ENCODE measurements around the gene GMDS.

DNA sequence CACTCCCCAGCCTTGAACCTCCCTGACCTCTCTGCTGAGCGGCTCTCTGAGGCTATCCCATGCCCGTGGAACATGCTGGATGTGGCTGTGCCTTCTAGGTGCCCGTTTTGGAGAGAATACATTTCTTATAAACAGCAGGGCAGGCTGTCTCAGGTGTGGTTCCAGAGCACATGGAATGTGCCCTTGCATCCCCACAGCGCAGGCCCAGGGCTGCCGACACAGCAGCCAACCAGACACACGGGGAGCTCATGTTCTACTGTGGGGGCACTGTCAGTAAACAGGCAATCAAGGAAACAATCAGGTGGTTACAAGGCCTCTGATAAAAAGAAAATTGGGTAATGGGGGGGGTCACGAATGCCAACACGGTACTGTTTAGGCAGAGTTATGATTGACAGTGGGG is 604.9 kb downstream of the GMDS start:
- TF ChIP-seq, protein P1, sequence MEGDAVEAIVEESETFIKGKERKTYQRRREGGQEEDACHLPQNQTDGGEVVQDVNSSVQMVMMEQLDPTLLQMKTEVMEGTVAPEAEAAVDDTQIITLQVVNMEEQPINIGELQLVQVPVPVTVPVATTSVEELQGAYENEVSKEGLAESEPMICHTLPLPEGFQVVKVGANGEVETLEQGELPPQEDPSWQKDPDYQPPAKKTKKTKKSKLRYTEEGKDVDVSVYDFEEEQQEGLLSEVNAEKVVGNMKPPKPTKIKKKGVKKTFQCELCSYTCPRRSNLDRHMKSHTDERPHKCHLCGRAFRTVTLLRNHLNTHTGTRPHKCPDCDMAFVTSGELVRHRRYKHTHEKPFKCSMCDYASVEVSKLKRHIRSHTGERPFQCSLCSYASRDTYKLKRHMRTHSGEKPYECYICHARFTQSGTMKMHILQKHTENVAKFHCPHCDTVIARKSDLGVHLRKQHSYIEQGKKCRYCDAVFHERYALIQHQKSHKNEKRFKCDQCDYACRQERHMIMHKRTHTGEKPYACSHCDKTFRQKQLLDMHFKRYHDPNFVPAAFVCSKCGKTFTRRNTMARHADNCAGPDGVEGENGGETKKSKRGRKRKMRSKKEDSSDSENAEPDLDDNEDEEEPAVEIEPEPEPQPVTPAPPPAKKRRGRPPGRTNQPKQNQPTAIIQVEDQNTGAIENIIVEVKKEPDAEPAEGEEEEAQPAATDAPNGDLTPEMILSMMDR (conservative IDR thresholded peaks at IDR 0.05; ENCODE audit: low read depth in 2 of 2): no peak
- TF ChIP-seq, protein P2, sequence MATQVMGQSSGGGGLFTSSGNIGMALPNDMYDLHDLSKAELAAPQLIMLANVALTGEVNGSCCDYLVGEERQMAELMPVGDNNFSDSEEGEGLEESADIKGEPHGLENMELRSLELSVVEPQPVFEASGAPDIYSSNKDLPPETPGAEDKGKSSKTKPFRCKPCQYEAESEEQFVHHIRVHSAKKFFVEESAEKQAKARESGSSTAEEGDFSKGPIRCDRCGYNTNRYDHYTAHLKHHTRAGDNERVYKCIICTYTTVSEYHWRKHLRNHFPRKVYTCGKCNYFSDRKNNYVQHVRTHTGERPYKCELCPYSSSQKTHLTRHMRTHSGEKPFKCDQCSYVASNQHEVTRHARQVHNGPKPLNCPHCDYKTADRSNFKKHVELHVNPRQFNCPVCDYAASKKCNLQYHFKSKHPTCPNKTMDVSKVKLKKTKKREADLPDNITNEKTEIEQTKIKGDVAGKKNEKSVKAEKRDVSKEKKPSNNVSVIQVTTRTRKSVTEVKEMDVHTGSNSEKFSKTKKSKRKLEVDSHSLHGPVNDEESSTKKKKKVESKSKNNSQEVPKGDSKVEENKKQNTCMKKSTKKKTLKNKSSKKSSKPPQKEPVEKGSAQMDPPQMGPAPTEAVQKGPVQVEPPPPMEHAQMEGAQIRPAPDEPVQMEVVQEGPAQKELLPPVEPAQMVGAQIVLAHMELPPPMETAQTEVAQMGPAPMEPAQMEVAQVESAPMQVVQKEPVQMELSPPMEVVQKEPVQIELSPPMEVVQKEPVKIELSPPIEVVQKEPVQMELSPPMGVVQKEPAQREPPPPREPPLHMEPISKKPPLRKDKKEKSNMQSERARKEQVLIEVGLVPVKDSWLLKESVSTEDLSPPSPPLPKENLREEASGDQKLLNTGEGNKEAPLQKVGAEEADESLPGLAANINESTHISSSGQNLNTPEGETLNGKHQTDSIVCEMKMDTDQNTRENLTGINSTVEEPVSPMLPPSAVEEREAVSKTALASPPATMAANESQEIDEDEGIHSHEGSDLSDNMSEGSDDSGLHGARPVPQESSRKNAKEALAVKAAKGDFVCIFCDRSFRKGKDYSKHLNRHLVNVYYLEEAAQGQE (IDR thresholded peaks at IDR 0.05; ENCODE audit: unreplicated experiment): no peak
- TF ChIP-seq EZH2phosphoT487 (IDR thresholded peaks at IDR 0.05; ENCODE audit: unreplicated experiment) (no peak), EZH2 (IDR thresholded peaks at IDR 0.05; ENCODE audit: low read depth, unreplicated experiment) (no peak), JUNB (IDR thresholded peaks at IDR 0.05; ENCODE audit: unreplicated experiment) (no peak), POLR2AphosphoS5 (IDR thresholded peaks at IDR 0.05; ENCODE audit: low read depth) (no peak), CREB1 (CRISPR knock-in tag; IDR thresholded peaks at IDR 0.05; ENCODE audit: low read depth) (no peak), ZNF331 (CRISPR knock-in tag; IDR thresholded peaks at IDR 0.05; ENCODE audit: low read depth) (no peak), ZNF114 (CRISPR knock-in tag; IDR thresholded peaks at IDR 0.05) (no peak), STAT1 (IDR thresholded peaks at IDR 0.05; ENCODE audit: unreplicated experiment) (no peak), NANOG (IDR thresholded peaks at IDR 0.05; ENCODE audit: borderline replicate concordance) (no peak)
- TF ChIP-seq, protein P3, sequence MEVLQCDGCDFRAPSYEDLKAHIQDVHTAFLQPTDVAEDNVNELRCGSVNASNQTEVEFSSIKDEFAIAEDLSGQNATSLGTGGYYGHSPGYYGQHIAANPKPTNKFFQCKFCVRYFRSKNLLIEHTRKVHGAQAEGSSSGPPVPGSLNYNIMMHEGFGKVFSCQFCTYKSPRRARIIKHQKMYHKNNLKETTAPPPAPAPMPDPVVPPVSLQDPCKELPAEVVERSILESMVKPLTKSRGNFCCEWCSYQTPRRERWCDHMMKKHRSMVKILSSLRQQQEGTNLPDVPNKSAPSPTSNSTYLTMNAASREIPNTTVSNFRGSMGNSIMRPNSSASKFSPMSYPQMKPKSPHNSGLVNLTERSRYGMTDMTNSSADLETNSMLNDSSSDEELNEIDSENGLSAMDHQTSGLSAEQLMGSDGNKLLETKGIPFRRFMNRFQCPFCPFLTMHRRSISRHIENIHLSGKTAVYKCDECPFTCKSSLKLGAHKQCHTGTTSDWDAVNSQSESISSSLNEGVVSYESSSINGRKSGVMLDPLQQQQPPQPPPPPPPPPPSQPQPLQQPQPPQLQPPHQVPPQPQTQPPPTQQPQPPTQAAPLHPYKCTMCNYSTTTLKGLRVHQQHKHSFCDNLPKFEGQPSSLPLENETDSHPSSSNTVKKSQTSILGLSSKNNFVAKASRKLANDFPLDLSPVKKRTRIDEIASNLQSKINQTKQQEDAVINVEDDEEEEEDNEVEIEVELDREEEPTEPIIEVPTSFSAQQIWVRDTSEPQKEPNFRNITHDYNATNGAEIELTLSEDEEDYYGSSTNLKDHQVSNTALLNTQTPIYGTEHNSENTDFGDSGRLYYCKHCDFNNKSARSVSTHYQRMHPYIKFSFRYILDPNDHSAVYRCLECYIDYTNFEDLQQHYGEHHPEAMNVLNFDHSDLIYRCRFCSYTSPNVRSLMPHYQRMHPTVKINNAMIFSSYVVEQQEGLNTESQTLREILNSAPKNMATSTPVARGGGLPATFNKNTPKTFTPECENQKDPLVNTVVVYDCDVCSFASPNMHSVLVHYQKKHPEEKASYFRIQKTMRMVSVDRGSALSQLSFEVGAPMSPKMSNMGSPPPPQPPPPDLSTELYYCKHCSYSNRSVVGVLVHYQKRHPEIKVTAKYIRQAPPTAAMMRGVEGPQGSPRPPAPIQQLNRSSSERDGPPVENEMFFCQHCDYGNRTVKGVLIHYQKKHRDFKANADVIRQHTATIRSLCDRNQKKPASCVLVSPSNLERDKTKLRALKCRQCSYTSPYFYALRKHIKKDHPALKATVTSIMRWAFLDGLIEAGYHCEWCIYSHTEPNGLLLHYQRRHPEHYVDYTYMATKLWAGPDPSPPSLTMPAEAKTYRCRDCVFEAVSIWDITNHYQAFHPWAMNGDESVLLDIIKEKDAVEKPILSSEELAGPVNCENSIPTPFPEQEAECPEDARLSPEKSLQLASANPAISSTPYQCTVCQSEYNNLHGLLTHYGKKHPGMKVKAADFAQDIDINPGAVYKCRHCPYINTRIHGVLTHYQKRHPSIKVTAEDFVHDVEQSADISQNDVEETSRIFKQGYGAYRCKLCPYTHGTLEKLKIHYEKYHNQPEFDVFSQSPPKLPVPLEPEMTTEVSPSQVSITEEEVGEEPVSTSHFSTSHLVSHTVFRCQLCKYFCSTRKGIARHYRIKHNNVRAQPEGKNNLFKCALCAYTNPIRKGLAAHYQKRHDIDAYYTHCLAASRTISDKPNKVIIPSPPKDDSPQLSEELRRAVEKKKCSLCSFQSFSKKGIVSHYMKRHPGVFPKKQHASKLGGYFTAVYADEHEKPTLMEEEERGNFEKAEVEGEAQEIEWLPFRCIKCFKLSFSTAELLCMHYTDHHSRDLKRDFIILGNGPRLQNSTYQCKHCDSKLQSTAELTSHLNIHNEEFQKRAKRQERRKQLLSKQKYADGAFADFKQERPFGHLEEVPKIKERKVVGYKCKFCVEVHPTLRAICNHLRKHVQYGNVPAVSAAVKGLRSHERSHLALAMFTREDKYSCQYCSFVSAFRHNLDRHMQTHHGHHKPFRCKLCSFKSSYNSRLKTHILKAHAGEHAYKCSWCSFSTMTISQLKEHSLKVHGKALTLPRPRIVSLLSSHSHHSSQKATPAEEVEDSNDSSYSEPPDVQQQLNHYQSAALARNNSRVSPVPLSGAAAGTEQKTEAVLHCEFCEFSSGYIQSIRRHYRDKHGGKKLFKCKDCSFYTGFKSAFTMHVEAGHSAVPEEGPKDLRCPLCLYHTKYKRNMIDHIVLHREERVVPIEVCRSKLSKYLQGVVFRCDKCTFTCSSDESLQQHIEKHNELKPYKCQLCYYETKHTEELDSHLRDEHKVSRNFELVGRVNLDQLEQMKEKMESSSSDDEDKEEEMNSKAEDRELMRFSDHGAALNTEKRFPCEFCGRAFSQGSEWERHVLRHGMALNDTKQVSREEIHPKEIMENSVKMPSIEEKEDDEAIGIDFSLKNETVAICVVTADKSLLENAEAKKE (CRISPR knock-in tag; IDR thresholded peaks at IDR 0.05): no peak
- TF ChIP-seq, protein P4, sequence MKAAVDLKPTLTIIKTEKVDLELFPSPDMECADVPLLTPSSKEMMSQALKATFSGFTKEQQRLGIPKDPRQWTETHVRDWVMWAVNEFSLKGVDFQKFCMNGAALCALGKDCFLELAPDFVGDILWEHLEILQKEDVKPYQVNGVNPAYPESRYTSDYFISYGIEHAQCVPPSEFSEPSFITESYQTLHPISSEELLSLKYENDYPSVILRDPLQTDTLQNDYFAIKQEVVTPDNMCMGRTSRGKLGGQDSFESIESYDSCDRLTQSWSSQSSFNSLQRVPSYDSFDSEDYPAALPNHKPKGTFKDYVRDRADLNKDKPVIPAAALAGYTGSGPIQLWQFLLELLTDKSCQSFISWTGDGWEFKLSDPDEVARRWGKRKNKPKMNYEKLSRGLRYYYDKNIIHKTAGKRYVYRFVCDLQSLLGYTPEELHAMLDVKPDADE (IDR thresholded peaks at IDR 0.05): no peak
